ENCODE measurements around the gene CDKAL1. TPM values are rescaled to one million over a fixed set of nuclear protein-coding genes. Genes with fewer than 3 reads are reported as not detected.
"Not testable (repeated sequence)": the region's sequence is repeated elsewhere in the genome, so short reads cannot be mapped to it uniquely, and the experiment has no call there.

The CDKAL1 gene
- total RNA-seq, 1 donor from 2014 or later = 24.8 TPM

GRCh38 chr6:20746024-20746423 lies 211.8 kb downstream of the CDKAL1 start:
- Mint-ChIP-seq H3K4me3 (ENCODE audit: unreplicated experiment) (no peak overlapping the region), H3K4me1 (ENCODE audit: low read depth, unreplicated experiment) (peaks cover 1% of the 10 kb centered on the region), H3K9me3 (ENCODE audit: unreplicated experiment) (peaks cover 6% of the 10 kb centered on the region), H3K27ac (ENCODE audit: unreplicated experiment) (no peak overlapping the region), H3K27me3 (ENCODE audit: unreplicated experiment) (peaks cover 2% of the 10 kb centered on the region), H3K36me3 (ENCODE audit: unreplicated experiment) (peaks cover 6% of the 10 kb centered on the region)
- no peak for TF ChIP-seq CTCF (IDR thresholded peaks at IDR 0.05; ENCODE audit: partially characterized antibody, unreplicated experiment)
- no peak for DNase-seq

- Mint-ChIP-seq H3K27me3 (ENCODE audit: unreplicated experiment) (peaks cover 2% of the 10 kb centered on the region), H3K27ac (ENCODE audit: unreplicated experiment) (no peak overlapping the region), H3K4me1 (ENCODE audit: low read depth, unreplicated experiment) (peaks cover 1% of the 10 kb centered on the region), H3K9me3 (ENCODE audit: unreplicated experiment) (peaks cover 3% of the 10 kb centered on the region), H3K36me3 (ENCODE audit: unreplicated experiment) (peaks cover 2% of the 10 kb centered on the region), H3K4me3 (ENCODE audit: unreplicated experiment) (no peak overlapping the region)
- DNase-seq = no peak
- no peak for TF ChIP-seq CTCF (IDR thresholded peaks at IDR 0.05; ENCODE audit: partially characterized antibody, unreplicated experiment)
Measured at GRCh38 chr6:20746805-20747558, 212.7 kb downstream of the CDKAL1 start.

- no peak overlapping the region for H3K4me3 Mint-ChIP-seq (ENCODE audit: unreplicated experiment)
- no peak for TF ChIP-seq CTCF (IDR thresholded peaks at IDR 0.05; ENCODE audit: partially characterized antibody, unreplicated experiment)
Measured at GRCh38 chr6:20747991-20748390, 213.7 kb downstream of the CDKAL1 start.

GRCh38 chr6:20751293-20751935 lies 217.2 kb downstream of the CDKAL1 start:
- Mint-ChIP-seq H3K27me3 (ENCODE audit: unreplicated experiment) (peaks cover 4% of the 10 kb centered on the region), H3K9me3 (ENCODE audit: unreplicated experiment) (peaks cover 3% of the 10 kb centered on the region), H3K27ac (ENCODE audit: unreplicated experiment) (no peak overlapping the region), H3K4me3 (ENCODE audit: unreplicated experiment) (no peak overlapping the region), H3K36me3 (ENCODE audit: unreplicated experiment) (peaks cover 6% of the 10 kb centered on the region), H3K4me1 (ENCODE audit: low read depth, unreplicated experiment) (no peaks in the 10 kb centered on the region)
- no peak for TF ChIP-seq CTCF (IDR thresholded peaks at IDR 0.05; ENCODE audit: partially characterized antibody, unreplicated experiment)
- DNase-seq = no peak

More at GRCh38 chr6:20747991-20748390, 213.7 kb downstream of the CDKAL1 start:
- Mint-ChIP-seq H3K9me3 (ENCODE audit: unreplicated experiment) (peaks cover 3% of the 10 kb centered on the region), H3K36me3 (ENCODE audit: unreplicated experiment) (no peaks in the 10 kb centered on the region), H3K27ac (ENCODE audit: unreplicated experiment) (no peak overlapping the region), H3K27me3 (ENCODE audit: unreplicated experiment) (peaks cover 2% of the 10 kb centered on the region), H3K4me1 (ENCODE audit: low read depth, unreplicated experiment) (peaks cover 1% of the 10 kb centered on the region)
- no peak for DNase-seq

- Mint-ChIP-seq H3K27ac (ENCODE audit: unreplicated experiment) (no peak overlapping the region), H3K36me3 (ENCODE audit: unreplicated experiment) (peaks cover 6% of the 10 kb centered on the region), H3K4me1 (ENCODE audit: low read depth, unreplicated experiment) (no peaks in the 10 kb centered on the region), H3K4me3 (ENCODE audit: unreplicated experiment) (no peak overlapping the region), H3K27me3 (ENCODE audit: unreplicated experiment) (peaks cover 2% of the 10 kb centered on the region), H3K9me3 (ENCODE audit: unreplicated experiment) (no peaks in the 10 kb centered on the region)
- TF ChIP-seq CTCF (IDR thresholded peaks at IDR 0.05; ENCODE audit: partially characterized antibody, unreplicated experiment) = no peak
- no peak for DNase-seq
Measured at GRCh38 chr6:20755631-20756030, 221.4 kb downstream of the CDKAL1 start.

GRCh38 chr6:20756584-20757147 lies 222.4 kb downstream of the CDKAL1 start:
- not testable (repeated sequence) for H3K27ac Mint-ChIP-seq (ENCODE audit: unreplicated experiment); H3K4me1 Mint-ChIP-seq (ENCODE audit: low read depth, unreplicated experiment); H3K36me3 Mint-ChIP-seq (ENCODE audit: unreplicated experiment); H3K4me3 Mint-ChIP-seq (ENCODE audit: unreplicated experiment); H3K27me3 Mint-ChIP-seq (ENCODE audit: unreplicated experiment); DNase-seq; H3K9me3 Mint-ChIP-seq (ENCODE audit: unreplicated experiment)

All from glutamatergic neuron (in vitro differentiated cells).